ENCODE measurements around the gene TRNAU1AP. TPM values are rescaled to one million over a fixed set of nuclear protein-coding genes. Genes with fewer than 3 reads are reported as not detected.

Gene TRNAU1AP
- total and polyA plus RNA-seq, 10 of the 15 experiments (the other 5 are each of a cell fraction or from before 2014, with no cell fraction given): 24.3 to 67.0 (median 31.8) TPM

GRCh38 chr1:28510273-28510969 lies 42.5 kb upstream of the TRNAU1AP start (continued):
- TF ChIP-seq ZNF687 (IDR thresholded peaks at IDR 0.05) (no peak), SREBF1 (IDR thresholded peaks at IDR 0.05; ENCODE audit: low read length) (no peak), NRF1 (conservative IDR thresholded peaks at IDR 0.05; ENCODE audit: low read depth, low read length) (no peak), CBX5 (IDR thresholded peaks at IDR 0.05; ENCODE audit: low read depth) (no peak; the same call in 1 of the 2 replicates), CEBPZ (IDR thresholded peaks at IDR 0.05; ENCODE audit: low read depth, low read length) (no peak; the same call in 1 of the 2 replicates), RBBP5 (conservative IDR thresholded peaks at IDR 0.05) (no peak), BMI1 (IDR thresholded peaks at IDR 0.05; ENCODE audit: borderline replicate concordance) (peak; percentile 42; the same call in 1 of the 2 replicates), PAX5 (IDR thresholded peaks at IDR 0.05; ENCODE audit: borderline replicate concordance, low read depth, low read length) (peak; percentile 29; the same call in 1 of the 2 replicates), ZBTB40 (IDR thresholded peaks at IDR 0.05; ENCODE audit: borderline replicate concordance) (no peak), BACH1 (IDR thresholded peaks at IDR 0.05; ENCODE audit: borderline replicate concordance) (peak; percentile 24), CREM (IDR thresholded peaks at IDR 0.05; ENCODE audit: low read depth) (peak; percentile 5; the same call in 1 of the 2 replicates), IRF5 (IDR thresholded peaks at IDR 0.05; ENCODE audit: borderline replicate concordance) (no peak), PML (IDR thresholded peaks at IDR 0.05; ENCODE audit: low read length) (peak; percentile 37; the same call in 1 of the 2 replicates), GATAD2B (conservative IDR thresholded peaks at IDR 0.05; ENCODE audit: low read depth) (no peak), KDM1A (IDR thresholded peaks at IDR 0.05; ENCODE audit: borderline replicate concordance) (no peak), NR2C1 (IDR thresholded peaks at IDR 0.05) (no peak)

Data from GM12878 (cell line).